GM12875 (cell line): ENCODE measurements around the gene GAS7.
"Not testable (repeated sequence)": the region's sequence is repeated elsewhere in the genome, so short reads cannot be mapped to it uniquely, and the experiment has no call there.

Source experiments
- H3K4me3 ChIP-seq: one replicate; pipeline ENCODE4 v1.5.1; 2011; ENCODE audit warnings: low read depth, low read length, control low read depth
- CTCF ChIP-seq: IDR thresholded peaks from 2 replicates; pipeline ENCODE4 v1.5.1; 2011; ENCODE audit warnings: low read depth, mild to moderate bottlenecking, control low read depth, inconsistent platforms, low read length, moderate library complexity, borderline replicate concordance; ENCODE audit not compliant: insufficient read depth

GAS7 gene

DNA sequence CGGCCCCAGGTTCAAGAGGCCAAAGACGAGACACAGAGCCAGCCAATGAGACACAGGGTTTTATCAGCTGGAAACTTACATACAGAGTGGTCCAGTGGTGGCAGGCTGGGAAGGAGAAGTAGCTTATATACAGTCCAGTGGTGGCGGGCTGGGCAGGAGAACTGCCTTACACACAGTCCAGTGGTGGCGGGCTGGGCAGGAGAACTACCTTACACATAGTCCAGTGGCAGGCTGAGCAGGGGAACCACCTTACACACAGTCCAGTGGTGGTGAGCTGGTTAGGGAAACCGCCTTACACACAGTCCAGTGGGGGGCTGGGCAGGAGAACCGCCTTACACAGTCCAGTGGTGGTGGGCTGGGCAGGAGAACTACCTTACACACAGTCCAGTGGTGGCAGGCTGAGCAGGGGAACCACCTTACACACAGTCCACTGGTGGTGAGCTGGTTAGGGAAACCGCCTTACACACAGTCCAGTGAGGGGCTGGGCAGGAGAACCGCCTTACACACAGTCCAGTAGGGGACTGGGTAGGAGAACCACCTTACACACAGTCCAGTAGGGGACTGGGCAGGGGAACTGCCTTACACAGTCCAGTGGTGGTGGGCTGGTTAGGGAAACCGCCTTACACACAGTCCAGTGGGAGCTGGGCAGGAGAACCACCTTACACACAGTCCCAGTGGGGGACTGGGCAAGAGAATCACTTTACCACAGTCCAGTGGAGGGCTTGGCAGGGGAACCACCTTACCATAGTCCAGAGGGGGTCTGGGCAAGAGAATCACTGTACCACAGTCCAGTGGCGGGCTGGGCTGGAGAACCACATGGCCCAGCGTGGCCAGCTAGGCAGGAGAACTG, 90.9 kb downstream of the GAS7 start:
- TF ChIP-seq CTCF = no peak
- H3K4me3 ChIP-seq = no peak overlapping the region

DNA sequence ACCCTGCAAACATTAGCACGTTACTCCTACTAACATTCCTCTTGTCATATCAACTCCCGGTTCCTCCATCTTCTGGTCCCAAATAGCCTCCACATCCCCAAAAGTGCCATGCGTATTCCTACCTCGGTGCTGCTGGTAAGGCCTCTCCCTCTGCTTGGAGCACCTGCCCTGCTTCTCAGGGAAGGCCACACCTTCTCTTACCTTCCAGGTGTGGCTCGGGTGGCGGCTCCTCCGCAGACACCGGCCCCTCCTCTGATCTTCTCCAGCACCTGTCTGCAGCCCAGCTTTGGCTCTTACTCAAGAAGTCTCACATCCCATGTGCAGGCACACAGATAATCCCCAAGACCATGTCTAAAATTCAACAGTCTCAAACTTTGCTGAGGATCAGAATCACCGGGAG, 92.3 kb downstream of the GAS7 start:
- no peak overlapping the region for H3K4me3 ChIP-seq
- no peak for TF ChIP-seq CTCF

DNA sequence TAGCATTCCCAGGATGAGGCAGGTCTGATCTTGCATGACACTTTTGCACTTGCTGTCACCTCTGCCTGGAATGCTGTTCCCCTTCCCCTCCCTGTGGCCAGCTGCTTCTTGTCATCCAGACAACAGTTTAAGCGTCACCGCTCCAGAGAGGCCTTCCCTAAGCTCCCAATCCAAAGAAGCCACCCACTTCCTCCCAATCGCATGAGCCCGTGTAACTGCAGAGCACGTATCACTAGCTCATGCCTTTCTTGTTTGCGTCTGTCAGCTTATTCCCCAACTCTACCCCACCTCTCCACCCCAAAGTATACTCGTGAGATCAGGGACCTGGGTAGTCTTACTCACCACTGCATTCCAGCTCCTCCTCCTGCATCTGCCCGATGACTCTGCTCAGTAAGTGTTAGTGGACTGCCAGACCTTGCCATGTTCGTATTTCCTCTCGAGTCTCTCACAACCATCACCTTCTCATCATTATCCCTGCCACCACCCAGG, 92.8 kb downstream of the GAS7 start:
- no peak overlapping the region for H3K4me3 ChIP-seq
- no peak for TF ChIP-seq CTCF

- no peak for TF ChIP-seq CTCF
- H3K4me3 ChIP-seq = no peak overlapping the region
These were observed 94.7 kb downstream of the GAS7 start for GRCh38 chr17:10103712-10104111.

- H3K4me3 ChIP-seq = no peak overlapping the region
- no peak for TF ChIP-seq CTCF
These were observed 95.6 kb downstream of the GAS7 start for GRCh38 chr17:10102817-10103216.

DNA sequence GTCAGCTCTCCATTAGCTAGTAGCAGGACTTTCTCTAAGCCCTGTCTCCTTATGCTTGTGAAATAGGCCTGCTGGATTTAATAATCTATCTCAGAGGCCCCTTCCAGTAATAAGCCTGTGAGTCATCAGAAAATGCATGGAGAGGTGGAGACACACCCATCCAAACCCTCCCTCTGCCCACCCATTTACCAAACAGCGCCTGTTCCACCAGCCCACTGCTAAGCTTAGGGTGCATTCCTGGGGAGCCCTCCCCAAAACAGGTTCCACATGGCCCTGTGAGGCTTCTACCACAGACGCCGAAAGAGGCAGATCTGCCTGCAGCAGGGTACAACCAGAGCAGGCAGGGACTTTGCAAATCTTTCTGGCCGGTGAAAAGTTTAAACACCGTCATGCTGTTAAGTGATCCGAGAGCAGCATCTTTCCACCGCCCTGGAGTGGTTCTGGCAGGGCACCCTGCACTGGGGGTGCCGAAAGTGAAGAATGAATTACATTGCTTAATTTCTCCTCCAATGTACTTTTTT, 99.3 kb downstream of the GAS7 start:
- no peak overlapping the region for H3K4me3 ChIP-seq
- TF ChIP-seq CTCF = no peak

DNA sequence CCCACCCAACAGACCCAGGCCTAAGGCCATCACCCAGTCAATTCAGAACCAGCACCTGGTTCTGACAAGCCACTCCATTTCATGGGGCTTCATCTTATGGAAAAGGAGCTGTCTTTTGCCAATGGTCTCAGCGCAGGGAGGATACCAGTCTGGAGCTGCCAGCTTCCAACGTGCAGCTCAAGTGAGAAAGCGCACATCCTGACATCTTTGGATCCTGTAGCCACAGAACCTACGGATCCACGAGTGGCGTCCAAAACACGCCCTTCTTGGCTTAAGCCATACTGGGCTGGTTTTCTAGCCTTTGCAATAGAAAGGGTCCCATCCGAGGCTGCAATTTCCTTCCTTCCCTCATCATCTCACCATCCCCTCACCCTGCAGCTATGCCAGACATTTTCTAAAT, 101.8 kb downstream of the GAS7 start:
- no peak overlapping the region for H3K4me3 ChIP-seq
- no peak for TF ChIP-seq CTCF

DNA sequence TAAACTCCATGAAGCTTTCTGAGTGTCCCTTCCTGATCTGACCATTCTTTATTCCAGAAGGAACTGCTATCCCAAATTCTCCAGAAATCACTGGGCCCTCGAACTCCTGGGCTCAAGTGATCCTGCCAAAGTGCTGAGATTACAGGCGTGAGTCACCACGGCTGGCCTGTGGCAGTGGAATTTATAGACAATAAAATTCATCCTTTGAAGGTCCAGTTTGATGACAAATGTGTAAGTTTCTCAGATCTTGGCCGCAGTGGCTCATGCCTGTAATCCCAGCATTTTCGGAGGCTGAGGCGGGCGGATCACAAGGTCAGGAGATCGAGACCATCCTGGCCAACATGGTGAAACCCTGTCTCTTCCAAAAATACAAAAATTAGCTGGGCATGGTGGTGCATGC, 103.1 kb downstream of the GAS7 start:
- not testable (repeated sequence) for H3K4me3 ChIP-seq
